Lung (tissue), 12 donors: ENCODE measurements around the gene SMYD1. TPM values are rescaled to one million over a fixed set of nuclear protein-coding genes. Genes with fewer than 3 reads are reported as not detected.

Source experiments
- ATAC-seq: fragments of 200-7000 bp; cut with Tn5 transposase; one replicate; pipeline ENCODE4 v1.9.1; 2020; ENCODE audit warnings: moderate number of reproducible peaks; ENCODE audit not compliant: insufficient read depth, low FRiP score
- DNase-seq, 3 donors: peaks; one replicate each; pipeline ENCODE4 v3.0.0-alpha.2; 2013 to 2017
- H3K27ac ChIP-seq, 2 donors: one replicate each; pipeline ENCODE4 v1.5.1; 2013; ENCODE audit warnings: mild to moderate bottlenecking in 2 of 2, moderate library complexity in 2 of 2, control low read depth in 1 of 2, inconsistent platforms in 1 of 2, low read depth in 1 of 2, low read length in 1 of 2
- H3K27me3 ChIP-seq, 3 donors: one replicate each; pipeline ENCODE4 v1.5.1; 2013; ENCODE audit warnings: low read length in 2 of 3; ENCODE audit not compliant: control insufficient read depth in 3 of 3, insufficient read depth in 3 of 3
- H3K36me3 ChIP-seq, 4 donors: one replicate each; pipeline ENCODE4 v1.5.1; 2013; ENCODE audit warnings: low read length in 4 of 4, mild to moderate bottlenecking in 1 of 4, moderate library complexity in 1 of 4; ENCODE audit not compliant: control insufficient read depth in 4 of 4, insufficient read depth in 4 of 4
- H3K4me1 ChIP-seq, 5 donors: one replicate each; pipeline ENCODE4 v1.5.1; 2013; ENCODE audit warnings: low read length in 5 of 5, mild to moderate bottlenecking in 2 of 5, moderate library complexity in 1 of 5; ENCODE audit not compliant: control insufficient read depth in 5 of 5, insufficient read depth in 5 of 5
- H3K4me3 ChIP-seq: one replicate; pipeline ENCODE4 v1.5.1; 2013; ENCODE audit warnings: mild to moderate bottlenecking, control low read depth, moderate library complexity
- H3K9ac ChIP-seq, 2 donors: one replicate each; pipeline ENCODE4 v1.5.1; 2013; ENCODE audit warnings: low read length in 2 of 2, control low read depth in 1 of 2; ENCODE audit not compliant: insufficient read depth in 1 of 2
- H3K9me3 ChIP-seq, 4 donors: one replicate each; pipeline ENCODE4 v1.5.1; 2013; ENCODE audit warnings: low read length in 3 of 4, mild to moderate bottlenecking in 1 of 4, moderate library complexity in 1 of 4; ENCODE audit not compliant: control insufficient read depth in 4 of 4, insufficient read depth in 3 of 4
- WGBS, 2 donors: extraction: QIAGEN DNeasy Blood & Tissue Kit; methylation state at CpG; one replicate each; pipeline ENCODE4 v1.1.7; 2013; 5-methylcytosine and 5-hydroxymethylcytosine counted together
- polyA plus RNA-seq, 2 donors: library from polyadenylated mRNA; stranded (reverse); fragments of 200-250 nt; gene quantifications; one replicate each; pipeline ENCODE4 v1.2.1, GENCODE V29; 2013
- total RNA-seq, 2 donors: library from RNA; depleted of rRNA in 1 of 2; stranded (reverse); fragments of >200 nt in 1 of 2; gene quantifications; one replicate each; pipeline ENCODE4 v1.2.1, GENCODE V29; 2014 to 2021
- TF ChIP-seq, protein P1 (sequence below): IDR thresholded peaks from 2 replicates; pipeline ENCODE4 v1.5.1; 2012; ENCODE audit warnings: mild to moderate bottlenecking; ENCODE audit errors: control extremely low read depth, extremely low read depth
- donor health status: control.
- donor health status: control.
- donor health status: Bipolar disorder and iron deficiency.
- donor health status: healthy.
- donor health status: DM: yes; HTN: yes; CAD: no.

The SMYD1 gene
- total and polyA plus RNA-seq, 4 donors = 0.20 TPM; not detected in 3

DNA sequence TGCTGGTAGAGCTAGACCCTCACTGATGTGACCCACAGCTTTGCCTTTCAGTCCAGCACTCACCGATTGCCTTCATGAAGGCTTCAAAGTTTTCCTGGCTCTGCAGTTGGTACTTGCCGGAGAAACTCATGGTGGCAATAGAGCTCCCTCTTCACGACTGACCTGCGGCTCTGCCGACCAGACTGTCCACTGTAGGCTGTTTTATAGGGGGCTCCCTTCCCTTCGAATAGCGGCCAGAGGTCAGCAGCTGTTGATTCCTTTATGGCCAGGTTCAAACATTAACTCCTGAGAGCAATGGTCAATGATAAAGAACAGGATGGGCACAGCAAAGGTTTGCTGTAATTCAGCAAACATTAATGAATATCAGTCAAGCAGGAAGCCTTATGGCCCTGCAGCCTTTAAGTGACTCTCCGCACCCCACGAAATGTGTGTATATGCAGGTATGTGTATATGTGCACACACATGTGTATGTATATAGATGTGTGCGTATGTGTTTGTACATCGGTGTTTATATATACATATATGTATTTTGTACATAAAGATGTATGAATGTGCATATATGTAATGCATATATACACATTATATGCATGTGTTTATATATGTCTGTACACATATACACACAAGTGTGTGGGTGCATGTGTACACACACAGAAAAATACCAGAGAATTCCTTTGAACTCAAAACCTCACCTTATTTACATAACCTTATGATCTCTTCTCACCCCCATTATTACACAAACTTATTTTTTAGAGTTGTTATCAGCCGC lies 60.4 kb downstream of the SMYD1 start, which contains the start of gene FABP1:
FABP1 (minus strand) TSS at position 175 of the 766 bp plus-strand sequence; CDS start at position 130, 45 bp downstream.
- no peaks in the 10 kb centered on the region for H3K36me3 ChIP-seq
- WGBS, 2 donors = 79 to 87% methylated on average over 12 of the region's 12 CpGs
- no peak within 1 kb of the TSS for H3K4me3 ChIP-seq
- ATAC-seq = no peak
- no peak within 1 kb of the TSS for H3K9ac ChIP-seq
- H3K4me1 ChIP-seq = no peaks in the 10 kb centered on the region
- peaks cover 0 to 5% (median 0%) of the 10 kb centered on the region in 4 donors for H3K9me3 ChIP-seq
- peaks cover 0 to 5% (median 3%) of the 10 kb centered on the region in 3 donors for H3K27me3 ChIP-seq
- TF ChIP-seq, protein P1, sequence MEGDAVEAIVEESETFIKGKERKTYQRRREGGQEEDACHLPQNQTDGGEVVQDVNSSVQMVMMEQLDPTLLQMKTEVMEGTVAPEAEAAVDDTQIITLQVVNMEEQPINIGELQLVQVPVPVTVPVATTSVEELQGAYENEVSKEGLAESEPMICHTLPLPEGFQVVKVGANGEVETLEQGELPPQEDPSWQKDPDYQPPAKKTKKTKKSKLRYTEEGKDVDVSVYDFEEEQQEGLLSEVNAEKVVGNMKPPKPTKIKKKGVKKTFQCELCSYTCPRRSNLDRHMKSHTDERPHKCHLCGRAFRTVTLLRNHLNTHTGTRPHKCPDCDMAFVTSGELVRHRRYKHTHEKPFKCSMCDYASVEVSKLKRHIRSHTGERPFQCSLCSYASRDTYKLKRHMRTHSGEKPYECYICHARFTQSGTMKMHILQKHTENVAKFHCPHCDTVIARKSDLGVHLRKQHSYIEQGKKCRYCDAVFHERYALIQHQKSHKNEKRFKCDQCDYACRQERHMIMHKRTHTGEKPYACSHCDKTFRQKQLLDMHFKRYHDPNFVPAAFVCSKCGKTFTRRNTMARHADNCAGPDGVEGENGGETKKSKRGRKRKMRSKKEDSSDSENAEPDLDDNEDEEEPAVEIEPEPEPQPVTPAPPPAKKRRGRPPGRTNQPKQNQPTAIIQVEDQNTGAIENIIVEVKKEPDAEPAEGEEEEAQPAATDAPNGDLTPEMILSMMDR = no peak
- no peak within 1 kb of the TSS for H3K27ac ChIP-seq
- DNase-seq = no peak

- Histone ChIP-seq H3K9ac (no peak overlapping the region), H3K4me1 (no peaks in the 10 kb centered on the region), H3K9me3 (peaks cover 0 to 5% (median 0%) of the 10 kb centered on the region in 4 donors), H3K27me3 (peaks cover 0 to 5% (median 0%) of the 10 kb centered on the region in 3 donors), H3K4me3 (no peak overlapping the region), H3K36me3 (no peaks in the 10 kb centered on the region), H3K27ac (no peak overlapping the region)
- WGBS, 2 donors = 95% methylated on average over 7 of the region's 7 CpGs
- ATAC-seq (no peak), DNase-seq (no peak)
- TF ChIP-seq, protein P1 = no peak
These were observed 61.2 kb downstream of the SMYD1 start for GRCh38 chr2:88128654-88129312.

- Histone ChIP-seq H3K9me3 (peaks cover 0 to 5% (median 0%) of the 10 kb centered on the region in 4 donors), H3K27me3 (peaks cover 0 to 5% (median 0%) of the 10 kb centered on the region in 3 donors), H3K4me3 (no peak overlapping the region), H3K4me1 (no peaks in the 10 kb centered on the region), H3K36me3 (no peaks in the 10 kb centered on the region), H3K9ac (no peak overlapping the region), H3K27ac (no peak overlapping the region)
- 89% methylated on average over 7 of the region's 7 CpGs for WGBS, 2 donors
- TF ChIP-seq, protein P1 = no peak
- no peak for ATAC-seq
- no peak for DNase-seq
These were observed 61.8 kb downstream of the SMYD1 start for GRCh38 chr2:88129313-88129959.
